Mesodermal cell (in vitro differentiated cells): ENCODE results near the gene CTCF.

Experiments used
- H3K27ac ChIP-seq: 2 replicates; pipeline ENCODE4 v1.7.0; 2013; ENCODE audit warnings: mild to moderate bottlenecking, low read depth, low read length, moderate library complexity; ENCODE audit not compliant: severe bottlenecking
- H3K36me3 ChIP-seq: 2 replicates; pipeline ENCODE4 v1.7.1; 2013; ENCODE audit warnings: mild to moderate bottlenecking, low read length, moderate library complexity; ENCODE audit not compliant: control insufficient read depth, insufficient read depth
- H3K4me1 ChIP-seq: one replicate; pipeline ENCODE4 v1.7.1; 2013; ENCODE audit warnings: mild to moderate bottlenecking, low read length; ENCODE audit not compliant: insufficient read depth, control insufficient read depth, poor library complexity, severe bottlenecking
- H3K4me3 ChIP-seq: 2 replicates; pipeline ENCODE4 v1.7.0; 2013; ENCODE audit warnings: low read length, control low read depth, mild to moderate bottlenecking; ENCODE audit not compliant: insufficient read depth, poor library complexity, severe bottlenecking; ENCODE audit errors: extremely low read depth
- H3K9me3 ChIP-seq: 2 replicates; pipeline ENCODE4 v1.7.1; 2013; ENCODE audit warnings: mild to moderate bottlenecking, low read length, moderate library complexity; ENCODE audit not compliant: control insufficient read depth
- WGBS, 2 experiments: methylation state at CpG; one replicate each; pipeline ENCODE4 v1.1.5; 2013; ENCODE audit warnings: missing lambda C conversion rate in 2 of 2; ENCODE audit not compliant: insufficient coverage in 2 of 2; 5-methylcytosine and 5-hydroxymethylcytosine counted together

CTCF gene

DNA sequence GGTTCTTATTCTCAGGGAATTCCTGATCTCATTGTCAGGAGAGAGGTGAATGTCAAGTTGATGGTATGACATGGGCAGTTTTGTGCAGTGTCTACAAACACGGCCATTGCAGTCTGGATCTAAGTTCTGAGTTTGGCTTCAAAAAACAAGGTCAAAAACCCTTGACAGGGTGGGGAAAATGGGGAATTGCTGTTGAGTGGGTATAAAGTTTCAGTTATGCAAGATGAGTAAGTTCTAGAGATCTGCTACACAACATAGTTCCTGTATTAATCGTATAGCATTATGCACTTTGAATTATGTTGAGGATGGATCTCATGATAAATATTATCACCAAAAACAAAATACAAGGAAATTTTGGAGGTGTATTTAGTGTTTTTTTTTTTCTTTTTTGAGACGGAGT is 46.0 kb downstream of the CTCF start:
- Histone ChIP-seq H3K9me3 (no peaks in the 10 kb centered on the region), H3K36me3 (peaks cover 42% of the 10 kb centered on the region), H3K27ac (no peak overlapping the region), H3K4me1 (no peaks in the 10 kb centered on the region), H3K4me3 (no peak overlapping the region)
- 88 to 100% methylated on average over 1 of the region's 3 CpGs for WGBS, 2 experiments

DNA sequence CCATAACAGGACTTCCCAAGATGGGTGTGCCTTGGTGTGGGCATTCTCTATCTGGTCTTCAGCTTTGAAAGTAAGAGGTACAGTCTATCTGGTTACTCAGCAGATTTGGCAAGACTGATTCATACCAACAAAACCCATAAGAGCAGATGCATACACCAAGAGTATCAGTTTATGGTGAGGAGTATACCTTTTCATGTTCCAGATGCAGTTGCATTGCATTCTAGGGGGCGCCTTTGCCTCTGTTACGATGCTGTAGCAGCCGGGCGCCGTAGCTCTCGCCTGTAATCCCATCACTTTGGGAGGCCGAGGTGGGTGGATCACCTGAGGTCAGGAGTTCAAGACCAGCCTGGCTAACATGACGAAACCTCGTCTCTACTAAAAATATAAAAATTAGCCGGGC is 51.5 kb downstream of the CTCF start:
- H3K36me3 ChIP-seq: peaks cover 75% of the 10 kb centered on the region
- 88 to 94% methylated on average over 9 to 10 of the region's 10 CpGs for WGBS, 2 experiments
- H3K4me1 ChIP-seq: no peaks in the 10 kb centered on the region
- H3K9me3 ChIP-seq: no peaks in the 10 kb centered on the region
- H3K4me3 ChIP-seq: no peak overlapping the region
- no peak overlapping the region for H3K27ac ChIP-seq

DNA sequence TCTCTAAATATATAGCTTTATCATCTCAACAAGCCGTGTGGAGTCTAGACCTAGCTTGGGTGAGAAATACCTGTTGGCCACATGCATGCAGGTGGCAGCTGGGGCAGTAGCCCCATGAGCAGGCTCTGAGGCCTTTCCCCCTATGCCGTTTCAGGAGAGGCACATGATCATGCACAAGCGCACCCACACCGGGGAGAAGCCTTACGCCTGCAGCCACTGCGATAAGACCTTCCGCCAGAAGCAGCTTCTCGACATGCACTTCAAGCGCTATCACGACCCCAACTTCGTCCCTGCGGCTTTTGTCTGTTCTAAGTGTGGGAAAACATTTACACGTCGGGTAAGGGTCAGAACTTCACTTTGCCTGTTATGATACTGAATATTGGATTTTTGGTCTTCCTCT is 65.9 kb downstream of the CTCF start:
- peaks cover 86% of the 10 kb centered on the region for H3K36me3 ChIP-seq
- 98 to 99% methylated on average over 13 to 14 of the region's 14 CpGs for WGBS, 2 experiments

DNA sequence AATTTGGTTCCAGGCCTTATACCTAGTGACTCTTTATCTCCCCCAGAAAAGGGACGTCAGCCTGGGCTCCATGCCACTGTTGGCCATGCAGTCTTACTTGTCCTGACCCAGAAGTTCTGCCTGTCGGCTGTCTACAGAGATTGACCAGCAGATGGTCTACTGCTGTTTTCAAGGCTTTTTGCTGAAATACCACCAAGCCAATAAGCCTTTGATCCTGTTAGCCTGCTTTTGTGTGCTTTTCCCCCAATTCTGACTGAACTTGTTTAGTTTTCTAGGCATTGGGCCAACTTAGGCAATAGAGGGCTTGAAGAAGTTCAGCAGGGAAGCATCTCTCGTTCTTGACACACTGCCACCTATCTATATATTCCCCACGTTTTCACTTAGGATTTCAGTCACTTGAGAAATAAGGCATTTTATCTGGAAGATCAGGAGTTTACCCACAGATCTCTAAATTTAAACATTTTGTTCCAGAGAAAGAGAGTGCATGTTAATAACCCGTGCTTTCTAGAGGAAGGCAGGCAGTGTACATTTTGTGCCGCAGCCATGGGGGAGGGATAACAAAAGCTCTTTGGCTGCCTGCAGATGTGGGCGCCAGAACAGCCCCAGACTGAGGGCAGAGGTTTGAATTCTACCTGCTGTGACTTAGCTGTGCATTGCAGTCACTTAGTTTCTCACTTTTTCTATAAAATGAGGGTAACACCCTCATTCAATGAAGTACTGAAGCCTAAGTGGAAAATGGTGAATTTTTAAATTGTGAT is 70.3 kb downstream of the CTCF start:
- Histone ChIP-seq H3K4me1 (no peaks in the 10 kb centered on the region), H3K27ac (no peak overlapping the region), H3K4me3 (no peak overlapping the region), H3K36me3 (peaks cover 85% of the 10 kb centered on the region), H3K9me3 (no peaks in the 10 kb centered on the region)
- 93 to 96% methylated on average over 5 to 6 of the region's 7 CpGs for WGBS, 2 experiments

More for the DNA sequence above, 65.9 kb downstream of the CTCF start:
- Histone ChIP-seq H3K9me3 (no peaks in the 10 kb centered on the region), H3K4me3 (no peak overlapping the region), H3K4me1 (no peaks in the 10 kb centered on the region), H3K27ac (no peak overlapping the region)

DNA sequence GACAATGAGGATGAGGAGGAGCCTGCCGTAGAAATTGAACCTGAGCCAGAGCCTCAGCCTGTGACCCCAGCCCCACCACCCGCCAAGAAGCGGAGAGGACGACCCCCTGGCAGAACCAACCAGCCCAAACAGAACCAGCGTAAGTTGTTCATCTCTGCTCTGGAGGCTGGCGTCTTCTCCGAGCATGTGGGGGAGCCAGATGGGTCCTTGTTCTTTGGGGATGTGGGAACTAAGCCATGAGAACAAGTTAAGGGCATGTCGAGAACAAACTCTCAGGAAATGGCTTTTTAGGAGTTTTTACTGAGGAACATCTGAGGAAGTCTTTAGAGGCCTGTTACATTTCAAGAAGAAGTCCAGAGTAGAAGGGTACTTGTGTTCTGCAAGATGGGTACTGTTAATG is 74.4 kb downstream of the CTCF start:
- Histone ChIP-seq H3K9me3 (no peaks in the 10 kb centered on the region), H3K27ac (no peak overlapping the region), H3K4me1 (no peaks in the 10 kb centered on the region), H3K4me3 (no peak overlapping the region), H3K36me3 (peaks cover 78% of the 10 kb centered on the region)
- 97 to 100% methylated on average over 6 of the region's 8 CpGs for WGBS, 2 experiments

DNA sequence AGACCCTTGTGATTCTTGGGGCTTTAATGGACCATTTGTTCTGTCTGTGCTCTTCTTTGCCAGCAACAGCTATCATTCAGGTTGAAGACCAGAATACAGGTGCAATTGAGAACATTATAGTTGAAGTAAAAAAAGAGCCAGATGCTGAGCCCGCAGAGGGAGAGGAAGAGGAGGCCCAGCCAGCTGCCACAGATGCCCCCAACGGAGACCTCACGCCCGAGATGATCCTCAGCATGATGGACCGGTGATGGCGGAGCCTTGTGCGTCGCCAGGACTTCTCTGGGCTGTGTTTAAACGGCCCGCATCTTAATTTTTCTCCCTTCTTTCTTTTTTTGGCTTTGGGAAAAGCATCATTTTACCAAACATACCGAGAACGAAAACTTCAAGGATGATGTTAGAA is 75.3 kb downstream of the CTCF start:
- no peak overlapping the region for H3K4me3 ChIP-seq
- WGBS, 2 experiments: 93 to 97% methylated on average over 6 to 8 of the region's 12 CpGs
- H3K9me3 ChIP-seq: no peaks in the 10 kb centered on the region
- H3K36me3 ChIP-seq: peaks cover 69% of the 10 kb centered on the region
- H3K4me1 ChIP-seq: no peaks in the 10 kb centered on the region
- H3K27ac ChIP-seq: no peak overlapping the region

DNA sequence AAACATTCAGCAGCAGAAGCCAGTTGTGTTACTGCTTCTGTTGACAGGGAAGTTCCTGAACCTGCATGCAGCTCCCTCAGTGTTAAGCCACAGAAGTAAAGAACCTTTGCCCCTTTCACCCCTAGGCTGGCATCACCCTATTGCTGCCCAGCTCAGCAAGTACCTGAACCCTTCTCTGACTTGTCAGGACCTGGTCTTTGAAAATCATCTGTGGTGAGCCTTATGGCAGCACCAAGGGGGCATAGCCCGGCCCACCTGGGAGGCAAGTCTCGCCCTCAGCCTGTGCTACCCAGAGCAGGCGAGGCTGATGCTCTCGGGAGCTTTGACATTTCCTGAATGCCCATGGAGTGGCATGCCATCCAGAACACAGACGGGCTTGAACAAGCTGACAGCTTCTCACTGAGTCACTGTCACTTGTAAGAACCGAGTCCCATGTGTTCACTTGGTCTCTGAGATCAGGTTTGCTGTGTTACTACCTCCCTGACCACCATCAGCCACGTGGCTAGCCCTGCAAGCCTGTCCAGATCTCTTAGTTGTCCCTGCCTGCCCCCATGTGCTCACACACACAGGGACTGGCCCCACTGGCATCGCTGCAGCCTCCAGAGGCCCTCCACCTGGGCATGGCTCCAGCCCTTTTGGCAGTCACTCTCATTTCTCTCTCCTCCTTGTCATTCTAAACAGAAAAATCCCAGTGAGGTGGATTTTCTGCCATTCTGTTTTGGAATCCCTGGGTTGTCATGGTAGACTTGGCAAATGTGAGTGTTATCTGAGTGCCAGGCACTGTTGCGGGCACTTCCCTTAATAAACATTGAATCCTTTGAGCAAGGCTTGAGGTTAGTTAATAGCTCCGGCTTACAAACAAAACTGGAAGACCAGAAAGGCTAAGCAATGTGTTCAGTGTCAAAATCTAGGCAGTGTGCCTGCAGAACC is 79.7 kb downstream of the CTCF start:
- no peaks in the 10 kb centered on the region for H3K9me3 ChIP-seq
- peaks cover 29% of the 10 kb centered on the region for H3K36me3 ChIP-seq
- H3K4me3 ChIP-seq: no peak overlapping the region
- 81 to 88% methylated on average over 10 of the region's 10 CpGs for WGBS, 2 experiments
- H3K27ac ChIP-seq: no peak overlapping the region
- no peaks in the 10 kb centered on the region for H3K4me1 ChIP-seq

DNA sequence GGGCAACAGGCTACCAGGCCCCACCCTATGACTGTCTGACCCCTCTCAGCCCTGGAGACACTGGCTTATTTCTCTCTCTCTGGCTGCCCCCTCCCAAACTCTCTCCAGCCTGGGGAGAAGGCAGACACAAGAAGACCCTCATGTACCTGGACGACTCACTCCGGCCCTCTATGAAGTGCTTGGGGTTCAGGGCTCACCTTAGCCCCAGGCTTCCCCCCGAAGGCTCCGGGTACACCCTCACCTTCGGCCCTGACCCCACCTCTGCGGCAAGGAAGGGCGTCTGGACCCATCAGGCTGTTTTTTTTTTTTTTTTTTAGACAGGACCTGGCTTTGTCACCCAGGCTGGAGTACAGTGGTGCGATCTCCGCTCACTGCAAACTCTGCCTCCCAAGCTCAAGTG is 81.7 kb downstream of the CTCF start:
- WGBS, 2 experiments: 87 to 90% methylated on average over 5 to 7 of the region's 9 CpGs
- Histone ChIP-seq H3K27ac (no peak overlapping the region), H3K36me3 (peaks cover 11% of the 10 kb centered on the region), H3K4me3 (no peak overlapping the region), H3K4me1 (no peaks in the 10 kb centered on the region), H3K9me3 (no peaks in the 10 kb centered on the region)

DNA sequence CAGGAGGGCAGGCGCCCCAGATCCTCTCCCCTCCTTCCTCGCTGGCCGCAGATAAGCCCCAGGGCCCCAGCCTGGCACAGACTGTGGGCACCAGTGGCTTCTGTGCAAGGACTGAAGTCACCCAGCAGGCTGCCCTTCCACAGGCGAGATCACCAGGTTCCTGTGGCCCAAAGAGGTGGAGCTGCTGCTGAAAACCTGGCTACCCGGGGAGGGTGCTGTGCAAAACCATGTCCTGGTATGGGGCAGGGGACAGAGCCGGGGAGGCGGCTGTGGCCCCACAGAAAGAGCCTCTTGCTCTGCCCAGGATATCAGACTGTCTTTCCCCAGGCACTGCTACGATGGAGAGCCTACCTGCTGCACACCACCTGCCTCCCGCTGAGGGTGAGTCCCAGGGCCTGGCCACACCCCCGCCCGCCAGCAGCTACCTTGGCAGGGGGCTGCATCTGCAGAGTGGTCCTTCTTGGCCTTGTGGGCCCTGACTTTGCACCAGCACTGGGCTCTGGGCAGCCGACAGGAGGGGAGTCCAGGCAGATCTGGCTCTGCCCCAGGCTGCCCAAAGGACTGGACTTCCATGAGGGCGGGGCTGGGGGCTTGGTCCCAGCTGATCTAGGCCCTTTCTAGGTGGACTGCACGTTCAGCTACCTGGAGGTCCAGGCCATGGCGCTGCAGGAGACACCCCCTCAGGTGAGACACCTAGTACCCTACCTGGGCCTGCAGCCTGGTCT is 83.2 kb downstream of the CTCF start:
- WGBS, 2 experiments: 88 to 91% methylated on average over 13 to 14 of the region's 15 CpGs
- Histone ChIP-seq H3K36me3 (no peaks in the 10 kb centered on the region), H3K4me1 (no peaks in the 10 kb centered on the region), H3K4me3 (peak overlapping the region; percentile 27), H3K9me3 (no peaks in the 10 kb centered on the region), H3K27ac (no peak overlapping the region)

DNA sequence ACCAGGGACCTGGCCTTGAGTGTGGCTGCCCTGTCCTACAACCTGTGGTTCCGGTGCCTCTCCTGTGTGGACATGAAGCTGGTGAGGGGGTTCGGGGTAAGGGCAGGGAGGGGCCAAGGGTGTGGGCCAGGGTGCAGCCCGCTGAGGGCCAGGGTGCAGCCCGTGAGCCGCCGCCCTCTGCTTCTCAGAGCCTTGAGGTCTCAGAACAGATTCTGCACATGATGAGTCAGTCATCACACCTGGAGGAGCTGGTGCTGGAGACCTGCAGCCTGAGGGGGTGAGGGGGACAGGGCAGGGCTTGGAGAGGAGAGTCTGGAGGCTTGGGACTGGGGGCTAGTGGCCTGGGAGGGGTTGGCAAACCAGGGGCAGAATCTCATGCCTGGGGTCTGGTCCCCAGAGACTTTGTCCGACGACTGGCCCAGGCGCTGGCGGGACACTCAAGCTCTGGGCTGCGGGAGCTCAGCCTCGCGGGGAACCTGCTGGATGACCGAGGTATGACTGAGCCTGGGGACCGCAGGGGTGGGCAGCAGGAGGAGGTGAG is 84.9 kb downstream of the CTCF start:
- H3K4me1 ChIP-seq: no peaks in the 10 kb centered on the region
- H3K36me3 ChIP-seq: no peaks in the 10 kb centered on the region
- H3K4me3 ChIP-seq: no peak overlapping the region
- H3K9me3 ChIP-seq: no peaks in the 10 kb centered on the region
- 82 to 87% methylated on average over 11 to 14 of the region's 15 CpGs for WGBS, 2 experiments
- H3K27ac ChIP-seq: no peak overlapping the region
